OCI-LY7 (cell line): Measurements from ENCODE around the gene AHCY. TPM values are rescaled to one million over a fixed set of nuclear protein-coding genes. Genes with fewer than 3 reads are reported as not detected.

Experiments used
- BruUV-seq: library from RNA; stranded (reverse); fragments of 400-500 nt; replicated peaks from 2 replicates; lab custom pipeline; 2021; lab: Mats Ljungman, UMichigan
- CTCF ChIA-PET: fragments of 300-600 bp; sonication (Branson Sonifier 250); formaldehyde crosslinking; loops from one replicate; lab custom pipeline; 2022; ENCODE audit warnings: antibody characterized with exemption; ENCODE audit not compliant: unreplicated experiment; lab: Charles Lee
- POLR2A ChIA-PET: fragments of 300-600 bp; sonication (Branson Sonifier 250); formaldehyde crosslinking; loops from one replicate; lab custom pipeline; 2022; ENCODE audit warnings: antibody characterized with exemption; lab: Charles Lee
- DNase-seq: peaks from one replicate; pipeline ENCODE4 v3.0.0-alpha.2; 2015; ENCODE audit warnings: low spot score
- H2AFZ ChIP-seq: fragments of 200-600 bp; sonication (generic), shearing (Covaris generic); 2 replicates; pipeline ENCODE4 v1.6.1; 2014; ENCODE audit warnings: mild to moderate bottlenecking, antibody characterized with exemption, low read length, moderate library complexity
- H3K27ac ChIP-seq: fragments of 200-600 bp; sonication (generic); 2 replicates; pipeline ENCODE4 v1.5.1; 2014; ENCODE audit warnings: mixed run types, low read depth, mild to moderate bottlenecking, moderate library complexity, low read length, inconsistent platforms; ENCODE audit not compliant: poor library complexity, severe bottlenecking
- H3K36me3 ChIP-seq: fragments of 200-600 bp; sonication (generic); 2 replicates; pipeline ENCODE4 v1.6.1; 2014; ENCODE audit warnings: mild to moderate bottlenecking, antibody characterized with exemption, low read length, moderate library complexity, mixed read lengths; ENCODE audit not compliant: insufficient read depth
- H3K4me1 ChIP-seq: fragments of 200-600 bp; sonication (generic); 2 replicates; pipeline ENCODE4 v1.5.1; 2014; ENCODE audit warnings: mild to moderate bottlenecking, low read length; ENCODE audit not compliant: insufficient read depth, poor library complexity, severe bottlenecking
- H3K4me2 ChIP-seq: fragments of 200-600 bp; sonication (generic); 2 replicates; pipeline ENCODE4 v1.6.1; 2014; ENCODE audit warnings: mild to moderate bottlenecking, low read length
- H3K4me3 ChIP-seq: fragments of 200-600 bp; sonication (generic); 2 replicates; pipeline ENCODE4 v1.5.1; 2014; ENCODE audit warnings: mild to moderate bottlenecking, low read depth, low read length; ENCODE audit not compliant: poor library complexity, severe bottlenecking
- H3K79me2 ChIP-seq: fragments of 200-600 bp; sonication (generic); 2 replicates; pipeline ENCODE4 v1.6.1; 2016; ENCODE audit warnings: low read depth, mild to moderate bottlenecking, low read length, moderate library complexity, mixed read lengths; ENCODE audit not compliant: insufficient read depth
- H3K9me2 ChIP-seq: fragments of 200-600 bp; sonication (generic); 2 replicates; pipeline ENCODE4 v1.6.1; 2016; ENCODE audit warnings: mild to moderate bottlenecking, low read length, mixed read lengths; ENCODE audit not compliant: insufficient read depth
- H3K9me3 ChIP-seq: fragments of 200-600 bp; sonication (generic); 2 replicates; pipeline ENCODE4 v1.6.1; 2014; ENCODE audit warnings: mild to moderate bottlenecking, mixed run types, low read length, mixed read lengths
- H4K20me1 ChIP-seq: fragments of 200-600 bp; sonication (generic); 2 replicates; pipeline ENCODE4 v1.6.1; 2014; ENCODE audit warnings: mild to moderate bottlenecking, antibody characterized with exemption, low read length, moderate library complexity, mixed read lengths; ENCODE audit not compliant: insufficient read depth
- EZH2phosphoT487 ChIP-seq: fragments of 200-600 bp; sonication (generic); IDR thresholded peaks from 2 replicates; pipeline ENCODE4 v1.6.1; 2018; ENCODE audit warnings: low read depth, borderline replicate concordance, mild to moderate bottlenecking, mixed run types, antibody characterized with exemption, low read length, moderate library complexity, mixed read lengths
- intact Hi-C: fragments of 100-400 bp; cut with micrococcal nuclease; formaldehyde crosslinking; loops from one replicate; pipeline ENCODE4 v1.10.0; 2022; ENCODE audit not compliant: unreplicated experiment
- total RNA-seq, 2 experiments: library from RNA; depleted of rRNA in 1 of 2; stranded (reverse); fragments of >200 nt in 1 of 2; shearing (Covaris generic) in 1 of 2; gene quantifications; 2 replicates each; pipeline ENCODE4 v1.2.3, GENCODE V29; 2014 to 2022
- TF ChIP-seq, protein P1 (sequence below): fragments of 200-600 bp; sonication (generic); conservative IDR thresholded peaks from 2 replicates; pipeline ENCODE4 v1.5.1; 2014; ENCODE audit warnings: mild to moderate bottlenecking, antibody characterized with exemption, low read length, moderate library complexity, mixed read lengths

AHCY gene
- total RNA-seq, 2 experiments from 2014 or later, result 133 to 218 TPM

- H3K4me1 ChIP-seq, result no peaks in the 10 kb centered on the region
- BruUV-seq, result no TSS peak
- no peaks in the 10 kb centered on the region for H3K9me2 ChIP-seq
- H3K9me3 ChIP-seq, result no peaks in the 10 kb centered on the region
- intact Hi-C loops, result loop anchor here (1.0 to 5.0 kb wide), 6 partner anchors 95 to 456 kb away; no protein-coding TSS in a partner anchor
- POLR2A ChIA-PET, result interaction anchor here (0.7 to 1.6 kb wide), 8 partner anchors 8 to 217 kb away, joined by 3 to 6 read pairs (median 4); no protein-coding TSS in a partner anchor
- no peaks in the 10 kb centered on the region for H4K20me1 ChIP-seq
- peak; percentile 93 for DNase-seq
- no peak overlapping the region for H3K27ac ChIP-seq
- H3K79me2 ChIP-seq, result no peaks in the 10 kb centered on the region
- TF ChIP-seq, protein P1, sequence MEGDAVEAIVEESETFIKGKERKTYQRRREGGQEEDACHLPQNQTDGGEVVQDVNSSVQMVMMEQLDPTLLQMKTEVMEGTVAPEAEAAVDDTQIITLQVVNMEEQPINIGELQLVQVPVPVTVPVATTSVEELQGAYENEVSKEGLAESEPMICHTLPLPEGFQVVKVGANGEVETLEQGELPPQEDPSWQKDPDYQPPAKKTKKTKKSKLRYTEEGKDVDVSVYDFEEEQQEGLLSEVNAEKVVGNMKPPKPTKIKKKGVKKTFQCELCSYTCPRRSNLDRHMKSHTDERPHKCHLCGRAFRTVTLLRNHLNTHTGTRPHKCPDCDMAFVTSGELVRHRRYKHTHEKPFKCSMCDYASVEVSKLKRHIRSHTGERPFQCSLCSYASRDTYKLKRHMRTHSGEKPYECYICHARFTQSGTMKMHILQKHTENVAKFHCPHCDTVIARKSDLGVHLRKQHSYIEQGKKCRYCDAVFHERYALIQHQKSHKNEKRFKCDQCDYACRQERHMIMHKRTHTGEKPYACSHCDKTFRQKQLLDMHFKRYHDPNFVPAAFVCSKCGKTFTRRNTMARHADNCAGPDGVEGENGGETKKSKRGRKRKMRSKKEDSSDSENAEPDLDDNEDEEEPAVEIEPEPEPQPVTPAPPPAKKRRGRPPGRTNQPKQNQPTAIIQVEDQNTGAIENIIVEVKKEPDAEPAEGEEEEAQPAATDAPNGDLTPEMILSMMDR, result peak; percentile 100
- no peak for TF ChIP-seq EZH2phosphoT487
- H3K36me3 ChIP-seq, result no peaks in the 10 kb centered on the region
- peak overlapping the region; percentile 28; the same call in 1 of the 2 replicates for H3K4me2 ChIP-seq
- no peak overlapping the region for H2AFZ ChIP-seq
- CTCF ChIA-PET, result interaction anchor here (0.8 to 2.6 kb wide), 6 partner anchors 11 to 210 kb away, joined by 3 to 16 read pairs (median 4); partner anchors contain the start of genes DYNLRB1 and ITCH
- H3K4me3 ChIP-seq, result no peak overlapping the region
Observed at GRCh38 chr20:34312544-34313217, 9.5 kb upstream of the AHCY start.

- H3K79me2 ChIP-seq, result no peaks in the 10 kb centered on the region
- no peaks in the 10 kb centered on the region for H3K4me1 ChIP-seq
- H4K20me1 ChIP-seq, result no peaks in the 10 kb centered on the region
- no peaks in the 10 kb centered on the region for H3K36me3 ChIP-seq
- TF ChIP-seq, protein P1, result no peak
- H2AFZ ChIP-seq, result no peak overlapping the region
- no peaks in the 10 kb centered on the region for H3K9me3 ChIP-seq
- ChIA-PET POLR2A (interaction anchor here (0.7 to 1.6 kb wide), 6 partner anchors 8 to 218 kb away, joined by 3 to 6 read pairs (median 3); no protein-coding TSS in a partner anchor), CTCF (interaction anchor here (0.9 to 2.6 kb wide), 4 partner anchors 11 to 210 kb away, joined by 3 to 16 read pairs (median 7); partner anchors contain the start of gene DYNLRB1)
- H3K4me3 ChIP-seq, result no peak overlapping the region
- DNase-seq, result no peak
- no peaks in the 10 kb centered on the region for H3K9me2 ChIP-seq
- 0 out of 2 replicates have a peak overlapping the region, but pooled peaks have one; percentile 28 for H3K4me2 ChIP-seq
- no TSS peak for BruUV-seq
- no peak overlapping the region for H3K27ac ChIP-seq
- intact Hi-C loops, result loop anchor here (1.0 to 5.0 kb wide), 6 partner anchors 95 to 457 kb away; no protein-coding TSS in a partner anchor
Observed at GRCh38 chr20:34312024-34312460, 8.9 kb upstream of the AHCY start.
